Liver (tissue), 3 donors: Measurements from ENCODE around the gene TK1.

Experiments
- EGR1 ChIP-seq, 2 donors: IDR thresholded peaks; 2 replicates each; pipeline ENCODE4 v1.6.1; 2016 to 2018; ENCODE audit warnings: antibody characterized with exemption in 2 of 2, low read depth in 2 of 2
- REST ChIP-seq: IDR thresholded peaks from 2 replicates; pipeline ENCODE4 v1.6.1; 2016; ENCODE audit warnings: antibody characterized with exemption, mild to moderate bottlenecking
- RXRA ChIP-seq, 2 donors: IDR thresholded peaks; 2 replicates each; pipeline ENCODE4 v1.6.1; 2017 to 2018; ENCODE audit warnings: antibody characterized with exemption in 2 of 2, mild to moderate bottlenecking in 1 of 2
- SP1 ChIP-seq: IDR thresholded peaks from 2 replicates; pipeline ENCODE4 v1.6.1; 2018; ENCODE audit warnings: antibody characterized with exemption, mild to moderate bottlenecking
- TAF1 ChIP-seq: conservative IDR thresholded peaks from 2 replicates; pipeline ENCODE4 v1.6.1; 2016; ENCODE audit warnings: antibody characterized with exemption, mild to moderate bottlenecking
- TF ChIP-seq, protein P1 (sequence below): IDR thresholded peaks from 2 replicates; pipeline ENCODE4 v1.6.1; 2016; ENCODE audit warnings: antibody characterized with exemption
- TF ChIP-seq, protein P2 (sequence below): fragments of 150-350 bp; IDR thresholded peaks from 2 replicates; pipeline ENCODE4 v1.5.1; 2017; ENCODE audit warnings: improper control_type of control experiment, low read depth, low read length; ENCODE audit not compliant: missing input control
- donor health status: healthy.
- donor health status: healthy.

- TF ChIP-seq, protein P1, sequence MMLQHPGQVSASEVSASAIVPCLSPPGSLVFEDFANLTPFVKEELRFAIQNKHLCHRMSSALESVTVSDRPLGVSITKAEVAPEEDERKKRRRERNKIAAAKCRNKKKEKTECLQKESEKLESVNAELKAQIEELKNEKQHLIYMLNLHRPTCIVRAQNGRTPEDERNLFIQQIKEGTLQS, result no peak
- TF ChIP-seq, protein P2, sequence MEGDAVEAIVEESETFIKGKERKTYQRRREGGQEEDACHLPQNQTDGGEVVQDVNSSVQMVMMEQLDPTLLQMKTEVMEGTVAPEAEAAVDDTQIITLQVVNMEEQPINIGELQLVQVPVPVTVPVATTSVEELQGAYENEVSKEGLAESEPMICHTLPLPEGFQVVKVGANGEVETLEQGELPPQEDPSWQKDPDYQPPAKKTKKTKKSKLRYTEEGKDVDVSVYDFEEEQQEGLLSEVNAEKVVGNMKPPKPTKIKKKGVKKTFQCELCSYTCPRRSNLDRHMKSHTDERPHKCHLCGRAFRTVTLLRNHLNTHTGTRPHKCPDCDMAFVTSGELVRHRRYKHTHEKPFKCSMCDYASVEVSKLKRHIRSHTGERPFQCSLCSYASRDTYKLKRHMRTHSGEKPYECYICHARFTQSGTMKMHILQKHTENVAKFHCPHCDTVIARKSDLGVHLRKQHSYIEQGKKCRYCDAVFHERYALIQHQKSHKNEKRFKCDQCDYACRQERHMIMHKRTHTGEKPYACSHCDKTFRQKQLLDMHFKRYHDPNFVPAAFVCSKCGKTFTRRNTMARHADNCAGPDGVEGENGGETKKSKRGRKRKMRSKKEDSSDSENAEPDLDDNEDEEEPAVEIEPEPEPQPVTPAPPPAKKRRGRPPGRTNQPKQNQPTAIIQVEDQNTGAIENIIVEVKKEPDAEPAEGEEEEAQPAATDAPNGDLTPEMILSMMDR, result no peak
- TF ChIP-seq RXRA (IDR thresholded peaks at IDR 0.05) (no peak), EGR1 (IDR thresholded peaks at IDR 0.05; ENCODE audit: low read depth in 2 of 2) (no peak), REST (no peak), SP1 (no peak), TAF1 (no peak)
These were observed 40.1 kb upstream of the TK1 start for GRCh38 chr17:78226759-78227454.
